SK-N-SH (cell line): Measurements from ENCODE around the gene TGM5. TPM values are rescaled to one million over a fixed set of nuclear protein-coding genes. Genes with fewer than 3 reads are reported as not detected.

Source experiments
- CTCF ChIA-PET: fragments of 300-600, 350-600 bp; formaldehyde crosslinking; extraction: SDS; loops from one replicate; lab custom pipeline; 2021; lab: Yijun Ruan, JAX
- POLR2A ChIA-PET: fragments of 350-600 bp; sonication (Branson Sonifier 250); formaldehyde crosslinking; extraction: SDS; loops from one replicate; lab custom pipeline; 2020; ENCODE audit warnings: antibody characterized with exemption, inconsistent platforms; lab: Yijun Ruan, JAX
- DNase-seq: peaks from one replicate; pipeline ENCODE4 v3.0.0; 2012
- H2AFZ ChIP-seq: fragments of 200-600 bp; sonication (generic); 2 replicates; pipeline ENCODE4 v1.8.1; 2016; ENCODE audit warnings: antibody characterized with exemption, mild to moderate bottlenecking, low read depth
- H3F3A ChIP-seq: fragments of 200-600 bp; sonication (generic); replicated peaks from 2 replicates; pipeline ENCODE3; 2016; ENCODE audit warnings: antibody characterized with exemption, mild to moderate bottlenecking; ENCODE audit not compliant: insufficient read depth
- H3K27ac ChIP-seq, 2 experiments: fragments of 200-500 bp in 1 of 2; fragments of 200-600 bp in 1 of 2; sonication (Bioruptor generic) in 1 of 2; sonication (generic), shearing (Covaris generic) in 1 of 2; 2 replicates each; pipeline versions ENCODE4 v1.5.1 to v1.6.1; 2014 to 2016; ENCODE audit warnings: low read depth in 2 of 2, inconsistent platforms in 1 of 2, low read length in 1 of 2, mild to moderate bottlenecking in 1 of 2, mixed read lengths in 1 of 2
- H3K27me3 ChIP-seq: fragments of 200-600 bp; sonication (generic), shearing (Covaris generic); 2 replicates; pipeline ENCODE4 v1.6.1; 2016; ENCODE audit warnings: mixed run types; ENCODE audit not compliant: insufficient read depth
- H3K36me3 ChIP-seq, 2 experiments: fragments of 200-500 bp in 1 of 2; fragments of 200-600 bp in 1 of 2; sonication (Bioruptor generic) in 1 of 2; sonication (generic) in 1 of 2; replicated peaks in 1 of 2; 2 replicates each; pipeline versions ENCODE3 to v1.5.1; 2014 to 2016; ENCODE audit warnings: low read length in 1 of 2, mild to moderate bottlenecking in 1 of 2; ENCODE audit not compliant: insufficient read depth in 2 of 2, control insufficient read depth in 1 of 2
- H3K4me1 ChIP-seq, 2 experiments: fragments of 200-500 bp in 1 of 2; fragments of 200-600 bp in 1 of 2; sonication (Bioruptor generic) in 1 of 2; sonication (generic), shearing (Covaris generic) in 1 of 2; 2 replicates each; pipeline versions ENCODE4 v1.5.1 to v1.6.1; 2014 to 2016; ENCODE audit warnings: low read depth in 1 of 2, low read length in 1 of 2, mixed run types in 1 of 2; ENCODE audit not compliant: insufficient read depth in 2 of 2, control insufficient read depth in 1 of 2
- H3K4me2 ChIP-seq: fragments of 200-600 bp; sonication (generic), shearing (Covaris generic); 2 replicates; pipeline ENCODE4 v1.6.1; 2017; ENCODE audit warnings: mixed run types
- H3K4me3 ChIP-seq, 2 experiments: fragments of 200-500 bp in 1 of 2; fragments of 200-600 bp in 1 of 2; sonication (Bioruptor generic) in 1 of 2; sonication (generic), shearing (Covaris generic) in 1 of 2; 2 replicates each; pipeline versions ENCODE4 v1.5.1 to v1.8.1; 2014 to 2016; ENCODE audit warnings: low read depth in 2 of 2, inconsistent platforms in 1 of 2, low read length in 1 of 2, mild to moderate bottlenecking in 1 of 2, mixed read lengths in 1 of 2, moderate library complexity in 1 of 2
- H3K79me2 ChIP-seq: fragments of 200-600 bp; sonication (generic); 2 replicates; pipeline ENCODE4 v1.8.1; 2017; ENCODE audit warnings: mild to moderate bottlenecking; ENCODE audit not compliant: insufficient read depth
- H3K9ac ChIP-seq: fragments of 200-600 bp; sonication (generic); 2 replicates; pipeline ENCODE4 v1.6.1; 2017; ENCODE audit warnings: mixed run types
- H3K9me2 ChIP-seq: fragments of 200-600 bp; sonication (generic); 2 replicates; pipeline ENCODE4 v1.6.1; 2017; ENCODE audit warnings: mixed run types
- H3K9me3 ChIP-seq: fragments of 200-600 bp; sonication (generic); 2 replicates; pipeline ENCODE4 v1.6.1; 2017; ENCODE audit warnings: mixed run types, mild to moderate bottlenecking, moderate library complexity
- H4K20me1 ChIP-seq: fragments of 200-600 bp; sonication (generic); 2 replicates; pipeline ENCODE4 v1.6.1; 2017; ENCODE audit warnings: mild to moderate bottlenecking, mixed run types; ENCODE audit not compliant: insufficient read depth
- EZH2phosphoT487 ChIP-seq: fragments of 200-600 bp; sonication (generic); IDR thresholded peaks from 2 replicates; pipeline ENCODE4 v1.6.1; 2017; ENCODE audit warnings: low read depth, mixed run types, mild to moderate bottlenecking, antibody characterized with exemption, moderate library complexity, borderline replicate concordance
- JUND ChIP-seq: IDR thresholded peaks from 2 replicates; pipeline ENCODE4 v1.4.0; 2012
- MEF2A ChIP-seq: IDR thresholded peaks from 2 replicates; pipeline ENCODE4 v1.4.0; 2012; ENCODE audit warnings: low read depth, borderline replicate concordance
- MXI1 ChIP-seq: IDR thresholded peaks from 2 replicates; pipeline ENCODE4 v1.6.1; 2012; ENCODE audit warnings: mild to moderate bottlenecking, low read depth, low read length, improper control_type of control experiment
- NFIC ChIP-seq: IDR thresholded peaks from 2 replicates; pipeline ENCODE4 v1.4.0; 2012; ENCODE audit warnings: borderline replicate concordance
- REST ChIP-seq: IDR thresholded peaks from 2 replicates; pipeline ENCODE4 v1.6.1; 2012; ENCODE audit warnings: mild to moderate bottlenecking, low read depth, low read length, moderate library complexity
- TCF12 ChIP-seq: IDR thresholded peaks from 2 replicates; pipeline ENCODE4 v1.4.0; 2012
- TEAD4 ChIP-seq: IDR thresholded peaks from 2 replicates; pipeline ENCODE4 v1.4.0; 2012; ENCODE audit warnings: mild to moderate bottlenecking, borderline replicate concordance; ENCODE audit not compliant: insufficient read depth
- WGBS: methylation state at CpG from one replicate; pipeline ENCODE4 v1.1.6; 2017; ENCODE audit warnings: low lambda C conversion rate; 5-methylcytosine and 5-hydroxymethylcytosine counted together
- polyA plus RNA-seq, 3 experiments: library from polyadenylated mRNA; depleted of rRNA; stranded (reverse); fragments of >200 nt; gene quantifications; 2 replicates each; pipeline ENCODE4 v1.2.3, GENCODE V29; 2012
- TF ChIP-seq, protein P1 (sequence below): fragments of 150-350 bp; IDR thresholded peaks from 2 replicates; pipeline ENCODE4 v1.6.1; 2017; ENCODE audit warnings: antibody characterized with exemption, low read length, low read depth, borderline replicate concordance
- TF ChIP-seq, protein P2 (sequence below): IDR thresholded peaks from 2 replicates; pipeline ENCODE4; 2012
- TF ChIP-seq, protein P3 (sequence below): fragments of 200-600 bp; sonication (generic); IDR thresholded peaks from 2 replicates; pipeline ENCODE4 v1.6.1; 2017; ENCODE audit warnings: antibody characterized with exemption, mild to moderate bottlenecking, moderate library complexity

TGM5 gene
- polyA plus RNA-seq, 1 of the 3 experiments (the other 2 are of a cell fraction), result not detected

GRCh38 chr15:43276563-43277200, 10.0 kb upstream of the TGM5 start:
- no peaks in the 10 kb centered on the region for H3K4me1 ChIP-seq
- CTCF ChIA-PET, result interaction anchor here (0.6 to 3.5 kb wide), 5 partner anchors 8 to 140 kb away, joined by 3 to 38 read pairs (median 3); no protein-coding TSS in a partner anchor
- no peak overlapping the region for H3K27ac ChIP-seq
- TF ChIP-seq MEF2A, result no peak
- no peak for TF ChIP-seq TCF12
- no peak for TF ChIP-seq MXI1
- TF ChIP-seq, protein P1, sequence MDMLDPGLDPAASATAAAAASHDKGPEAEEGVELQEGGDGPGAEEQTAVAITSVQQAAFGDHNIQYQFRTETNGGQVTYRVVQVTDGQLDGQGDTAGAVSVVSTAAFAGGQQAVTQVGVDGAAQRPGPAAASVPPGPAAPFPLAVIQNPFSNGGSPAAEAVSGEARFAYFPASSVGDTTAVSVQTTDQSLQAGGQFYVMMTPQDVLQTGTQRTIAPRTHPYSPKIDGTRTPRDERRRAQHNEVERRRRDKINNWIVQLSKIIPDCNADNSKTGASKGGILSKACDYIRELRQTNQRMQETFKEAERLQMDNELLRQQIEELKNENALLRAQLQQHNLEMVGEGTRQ, result no peak
- no peak for TF ChIP-seq JUND
- TF ChIP-seq, protein P2, sequence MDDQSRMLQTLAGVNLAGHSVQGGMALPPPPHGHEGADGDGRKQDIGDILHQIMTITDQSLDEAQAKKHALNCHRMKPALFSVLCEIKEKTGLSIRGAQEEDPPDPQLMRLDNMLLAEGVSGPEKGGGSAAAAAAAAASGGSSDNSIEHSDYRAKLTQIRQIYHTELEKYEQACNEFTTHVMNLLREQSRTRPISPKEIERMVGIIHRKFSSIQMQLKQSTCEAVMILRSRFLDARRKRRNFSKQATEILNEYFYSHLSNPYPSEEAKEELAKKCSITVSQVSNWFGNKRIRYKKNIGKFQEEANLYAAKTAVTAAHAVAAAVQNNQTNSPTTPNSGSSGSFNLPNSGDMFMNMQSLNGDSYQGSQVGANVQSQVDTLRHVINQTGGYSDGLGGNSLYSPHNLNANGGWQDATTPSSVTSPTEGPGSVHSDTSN, result no peak
- TF ChIP-seq EZH2phosphoT487, result no peak
- no peak for TF ChIP-seq TEAD4
- no peak for TF ChIP-seq REST
- no peaks in the 10 kb centered on the region for H3K79me2 ChIP-seq
- no peaks in the 10 kb centered on the region for H3K36me3 ChIP-seq
- no peak for DNase-seq
- H3K27me3 ChIP-seq, result peaks cover 17% of the 10 kb centered on the region
- H2AFZ ChIP-seq, result no peak overlapping the region
- no peaks in the 10 kb centered on the region for H3K9me2 ChIP-seq
- no peak overlapping the region for H3K9ac ChIP-seq
- no peaks in the 10 kb centered on the region for H4K20me1 ChIP-seq
- no peaks in the 10 kb centered on the region for H3K9me3 ChIP-seq
- H3K4me2 ChIP-seq, result no peak overlapping the region
- 60% methylated on average over 5 of the region's 12 CpGs for WGBS
- no peak overlapping the region for H3K4me3 ChIP-seq
- H3F3A ChIP-seq, result no peaks in the 10 kb centered on the region
- POLR2A ChIA-PET, result no interaction called here

DNA sequence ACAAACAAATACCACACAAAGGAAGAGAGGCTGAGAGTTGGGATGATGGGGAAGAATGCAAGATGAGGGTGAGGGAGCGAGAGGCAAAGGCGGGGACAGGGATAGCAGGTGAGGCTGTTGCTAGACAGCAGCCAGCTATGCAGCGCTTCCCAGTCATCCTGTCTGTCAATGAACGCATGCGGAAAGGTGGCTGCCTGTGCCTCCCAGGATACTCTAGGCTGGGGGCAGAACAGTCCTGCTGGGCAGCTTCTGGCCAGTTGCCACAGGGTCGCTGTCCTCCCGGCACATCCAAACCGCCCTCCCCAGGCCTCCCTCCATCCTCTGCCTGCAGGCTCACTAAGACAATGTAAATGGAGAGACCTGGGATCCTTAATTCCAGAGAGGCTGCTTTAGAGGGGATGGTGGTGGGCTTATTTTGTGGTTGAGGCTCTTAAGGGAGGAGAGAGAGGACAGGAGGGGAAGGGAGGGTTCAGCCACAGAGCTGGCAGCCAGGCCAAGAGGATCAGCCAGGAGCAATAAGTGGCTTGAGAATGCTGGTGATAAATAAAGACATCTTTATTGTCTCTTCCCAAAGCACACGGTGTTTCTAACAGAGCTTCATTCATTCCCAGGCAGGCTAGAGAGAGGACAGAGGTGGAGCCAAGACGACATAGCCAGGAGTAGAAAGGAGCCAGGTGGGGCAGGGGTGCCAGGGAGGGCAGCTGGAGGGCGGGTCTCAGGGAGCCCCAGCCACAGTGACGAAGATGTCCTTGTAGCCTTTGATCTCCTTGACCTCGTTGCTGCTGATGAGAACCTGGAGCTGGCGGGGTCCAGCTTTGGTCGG, 9.2 kb upstream of the TGM5 start:
- CTCF ChIA-PET, result interaction anchor here (1.0 to 3.5 kb wide), 5 partner anchors 7 to 90 kb away, joined by 3 to 38 read pairs (median 3); no protein-coding TSS in a partner anchor
- TF ChIP-seq TCF12 (no peak), REST (no peak), MXI1 (no peak), NFIC (no peak)
- TF ChIP-seq, protein P1, result no peak
- TF ChIP-seq, protein P3, sequence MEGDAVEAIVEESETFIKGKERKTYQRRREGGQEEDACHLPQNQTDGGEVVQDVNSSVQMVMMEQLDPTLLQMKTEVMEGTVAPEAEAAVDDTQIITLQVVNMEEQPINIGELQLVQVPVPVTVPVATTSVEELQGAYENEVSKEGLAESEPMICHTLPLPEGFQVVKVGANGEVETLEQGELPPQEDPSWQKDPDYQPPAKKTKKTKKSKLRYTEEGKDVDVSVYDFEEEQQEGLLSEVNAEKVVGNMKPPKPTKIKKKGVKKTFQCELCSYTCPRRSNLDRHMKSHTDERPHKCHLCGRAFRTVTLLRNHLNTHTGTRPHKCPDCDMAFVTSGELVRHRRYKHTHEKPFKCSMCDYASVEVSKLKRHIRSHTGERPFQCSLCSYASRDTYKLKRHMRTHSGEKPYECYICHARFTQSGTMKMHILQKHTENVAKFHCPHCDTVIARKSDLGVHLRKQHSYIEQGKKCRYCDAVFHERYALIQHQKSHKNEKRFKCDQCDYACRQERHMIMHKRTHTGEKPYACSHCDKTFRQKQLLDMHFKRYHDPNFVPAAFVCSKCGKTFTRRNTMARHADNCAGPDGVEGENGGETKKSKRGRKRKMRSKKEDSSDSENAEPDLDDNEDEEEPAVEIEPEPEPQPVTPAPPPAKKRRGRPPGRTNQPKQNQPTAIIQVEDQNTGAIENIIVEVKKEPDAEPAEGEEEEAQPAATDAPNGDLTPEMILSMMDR, result no peak

More for the DNA sequence above, 9.2 kb upstream of the TGM5 start:
- H3K9me2 ChIP-seq, result no peaks in the 10 kb centered on the region
- POLR2A ChIA-PET, result no interaction called here
- DNase-seq, result no peak
- 59% methylated on average over 12 of the region's 15 CpGs for WGBS
- H3K4me1 ChIP-seq, result no peaks in the 10 kb centered on the region
- no peak overlapping the region for H3K4me3 ChIP-seq
- H3K27me3 ChIP-seq, result peaks cover 17% of the 10 kb centered on the region
- H3K9ac ChIP-seq, result no peak overlapping the region
- H3K9me3 ChIP-seq, result no peaks in the 10 kb centered on the region
- no peak overlapping the region for H3K27ac ChIP-seq
- no peaks in the 10 kb centered on the region for H3K36me3 ChIP-seq
- H3F3A ChIP-seq, result no peaks in the 10 kb centered on the region
- H2AFZ ChIP-seq, result no peak overlapping the region
- no peak overlapping the region for H3K4me2 ChIP-seq
- H4K20me1 ChIP-seq, result no peaks in the 10 kb centered on the region
- H3K79me2 ChIP-seq, result no peaks in the 10 kb centered on the region
